ENCODE data around the gene EVI5. TPM values are rescaled to one million over a fixed set of nuclear protein-coding genes. Genes with fewer than 3 reads are reported as not detected.

Gene EVI5
- total RNA-seq, 1 experiment from 2014 or later = 11.4 TPM

GRCh38 chr1:92784639-92785500, at the start of gene EVI5 (continued):
- peak; percentile 81; the same call in 1 of the 2 replicates for TF ChIP-seq HMGXB4 (CRISPR knock-in tag; IDR thresholded peaks at IDR 0.05)
- TF ChIP-seq IRF1 (CRISPR knock-in tag; IDR thresholded peaks at IDR 0.05) = peak; percentile 98
- TF ChIP-seq E2F4 (CRISPR knock-in tag; IDR thresholded peaks at IDR 0.05; ENCODE audit: borderline replicate concordance, low read depth) = peak; percentile 88
- TF ChIP-seq ZNF317 (CRISPR knock-in tag; IDR thresholded peaks at IDR 0.05; ENCODE audit: borderline replicate concordance, low read depth) = peak; percentile 85
- peak; percentile 99 for TF ChIP-seq CREB1 (CRISPR knock-in tag; IDR thresholded peaks at IDR 0.05)
- TF ChIP-seq NFE2L1 (CRISPR knock-in tag; IDR thresholded peaks at IDR 0.05) = peak; percentile 99
- TF ChIP-seq RORB (CRISPR knock-in tag; IDR thresholded peaks at IDR 0.05) = no peak
- no peak for TF ChIP-seq CTCF (IDR thresholded peaks at IDR 0.05)
- TF ChIP-seq ARID4B (CRISPR knock-in tag; IDR thresholded peaks at IDR 0.05; ENCODE audit: borderline replicate concordance) = peak; percentile 100
- peak; percentile 98; the same call in 1 of the 2 replicates for TF ChIP-seq ZNF219 (CRISPR knock-in tag; IDR thresholded peaks at IDR 0.05; ENCODE audit: borderline replicate concordance)
- TF ChIP-seq ATF3 (CRISPR knock-in tag; conservative IDR thresholded peaks at IDR 0.05) = peak; percentile 82
- TF ChIP-seq ZNF281 (CRISPR knock-in tag; IDR thresholded peaks at IDR 0.05) = peak; percentile 100
- TF ChIP-seq SOX15 (CRISPR knock-in tag; IDR thresholded peaks at IDR 0.05) = no peak
- TF ChIP-seq ZNF138 (CRISPR knock-in tag; conservative IDR thresholded peaks at IDR 0.05) = no peak; the same call in none of the 2 replicates
- no peak for TF ChIP-seq GTF2I (CRISPR knock-in tag; conservative IDR thresholded peaks at IDR 0.05)
- no peak for TF ChIP-seq GRHL2 (CRISPR knock-in tag; IDR thresholded peaks at IDR 0.05; ENCODE audit: insufficient replicate concordance, severe bottlenecking)
- no peak for TF ChIP-seq ERG (CRISPR knock-in tag; IDR thresholded peaks at IDR 0.05)
- TF ChIP-seq ATF1 (CRISPR knock-in tag; IDR thresholded peaks at IDR 0.05) = peak; percentile 94
- TF ChIP-seq ZNF671 (CRISPR knock-in tag; IDR thresholded peaks at IDR 0.05) = no peak
- no peak for TF ChIP-seq PRRX2 (CRISPR knock-in tag; IDR thresholded peaks at IDR 0.05)
- peak; percentile 99 for TF ChIP-seq ZNF232 (CRISPR knock-in tag; IDR thresholded peaks at IDR 0.05)
- TF ChIP-seq RELA (CRISPR knock-in tag; IDR thresholded peaks at IDR 0.05; ENCODE audit: borderline replicate concordance) = peak; percentile 98
- no peak for TF ChIP-seq ZMAT4 (CRISPR knock-in tag; IDR thresholded peaks at IDR 0.05)
